Measurements from ENCODE around the gene SOX18. TPM values are rescaled to one million over a fixed set of nuclear protein-coding genes. Genes with fewer than 3 reads are reported as not detected.

Gene SOX18
- total and polyA plus RNA-seq, 7 donors = 0.69 to 11.9 (median 3.0) TPM

GRCh38 chr20:64093013-64093503 is 43.6 kb upstream of the SOX18 start:
- H3K4me3 ChIP-seq = no peak overlapping the region
- H3K9me3 ChIP-seq = no peaks in the 10 kb centered on the region
- intact Hi-C loops (cut with DNase I) = no loop called here
- no peak overlapping the region for H3K27ac ChIP-seq
- no peak for DNase-seq
- no peak for TF ChIP-seq EP300 (IDR thresholded peaks at IDR 0.05)
- no peak for TF ChIP-seq POLR2AphosphoS5 (IDR thresholded peaks at IDR 0.05)
- TF ChIP-seq, protein P1, sequence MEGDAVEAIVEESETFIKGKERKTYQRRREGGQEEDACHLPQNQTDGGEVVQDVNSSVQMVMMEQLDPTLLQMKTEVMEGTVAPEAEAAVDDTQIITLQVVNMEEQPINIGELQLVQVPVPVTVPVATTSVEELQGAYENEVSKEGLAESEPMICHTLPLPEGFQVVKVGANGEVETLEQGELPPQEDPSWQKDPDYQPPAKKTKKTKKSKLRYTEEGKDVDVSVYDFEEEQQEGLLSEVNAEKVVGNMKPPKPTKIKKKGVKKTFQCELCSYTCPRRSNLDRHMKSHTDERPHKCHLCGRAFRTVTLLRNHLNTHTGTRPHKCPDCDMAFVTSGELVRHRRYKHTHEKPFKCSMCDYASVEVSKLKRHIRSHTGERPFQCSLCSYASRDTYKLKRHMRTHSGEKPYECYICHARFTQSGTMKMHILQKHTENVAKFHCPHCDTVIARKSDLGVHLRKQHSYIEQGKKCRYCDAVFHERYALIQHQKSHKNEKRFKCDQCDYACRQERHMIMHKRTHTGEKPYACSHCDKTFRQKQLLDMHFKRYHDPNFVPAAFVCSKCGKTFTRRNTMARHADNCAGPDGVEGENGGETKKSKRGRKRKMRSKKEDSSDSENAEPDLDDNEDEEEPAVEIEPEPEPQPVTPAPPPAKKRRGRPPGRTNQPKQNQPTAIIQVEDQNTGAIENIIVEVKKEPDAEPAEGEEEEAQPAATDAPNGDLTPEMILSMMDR (IDR thresholded peaks at IDR 0.05) = no peak
- TF ChIP-seq POLR2A (IDR thresholded peaks at IDR 0.05) = no peak
- no peaks in the 10 kb centered on the region for H3K4me1 ChIP-seq
- peaks cover 0 to 21% (median 18%) of the 10 kb centered on the region in 3 donors for H3K27me3 ChIP-seq
- 30 to 64% methylated on average over 9 of the region's 9 CpGs for WGBS, 2 donors
- H3K36me3 ChIP-seq = no peaks in the 10 kb centered on the region

DNA sequence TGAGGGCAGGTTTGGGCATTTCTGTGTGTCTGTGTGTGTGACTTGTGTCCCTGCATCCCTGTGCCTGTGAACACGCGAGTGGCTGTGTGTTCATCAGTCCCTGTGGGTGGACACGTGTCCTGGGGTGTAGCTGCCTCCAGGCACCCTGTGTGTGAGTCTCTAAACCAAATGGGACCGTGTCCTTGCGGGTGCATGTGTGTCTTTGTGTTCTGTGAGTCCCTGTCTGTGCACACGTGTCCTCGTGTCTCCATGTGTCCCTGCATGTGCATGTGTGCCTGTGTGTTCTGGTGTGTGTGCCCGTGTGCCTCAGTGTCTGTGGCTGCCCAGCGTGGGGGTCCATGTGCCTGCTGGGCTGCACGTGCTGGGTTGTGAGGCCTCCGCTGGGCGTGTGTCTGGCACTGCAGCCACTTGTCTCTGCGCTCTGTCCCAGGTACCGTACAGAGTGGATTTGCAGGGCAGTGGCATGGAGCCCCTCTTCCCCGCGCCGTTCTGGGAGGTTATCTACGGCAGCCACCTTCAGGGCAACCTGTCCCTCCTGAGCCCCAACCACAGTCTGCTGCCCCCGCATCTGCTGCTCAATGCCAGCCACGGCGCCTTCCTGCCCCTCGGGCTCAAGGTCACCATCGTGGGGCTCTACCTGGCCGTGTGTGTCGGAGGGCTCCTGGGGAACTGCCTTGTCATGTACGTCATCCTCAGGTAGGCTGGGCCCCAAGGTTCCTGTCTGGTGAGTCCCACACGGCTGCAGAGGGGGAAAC is 43.0 kb upstream of the SOX18 start:
- WGBS, 2 donors = 21 to 63% methylated on average over 27 of the region's 27 CpGs
- H3K4me1 ChIP-seq = no peaks in the 10 kb centered on the region
- peaks cover 0 to 18% (median 15%) of the 10 kb centered on the region in 3 donors for H3K27me3 ChIP-seq
- H3K4me3 ChIP-seq = no peak overlapping the region
- no peaks in the 10 kb centered on the region for H3K36me3 ChIP-seq
- no peaks in the 10 kb centered on the region for H3K9me3 ChIP-seq
- no peak overlapping the region for H3K27ac ChIP-seq
- TF ChIP-seq, protein P1 (IDR thresholded peaks at IDR 0.05) = no peak
- TF ChIP-seq POLR2AphosphoS5 (IDR thresholded peaks at IDR 0.05) (no peak), POLR2A (IDR thresholded peaks at IDR 0.05) (no peak), EP300 (IDR thresholded peaks at IDR 0.05) (no peak)
- intact Hi-C loops (cut with DNase I) = no loop called here
- DNase-seq = no peak

- no peak for DNase-seq
- intact Hi-C loops (cut with DNase I) = no loop called here
- Histone ChIP-seq H3K4me1 (no peaks in the 10 kb centered on the region), H3K27ac (no peak overlapping the region), H3K36me3 (no peaks in the 10 kb centered on the region), H3K4me3 (no peak overlapping the region), H3K9me3 (no peaks in the 10 kb centered on the region), H3K27me3 (peaks cover 0 to 18% (median 15%) of the 10 kb centered on the region in 3 donors)
- WGBS, 2 donors = 11 to 39% methylated on average over 16 of the region's 16 CpGs
- no peak for TF ChIP-seq POLR2AphosphoS5 (IDR thresholded peaks at IDR 0.05)
- TF ChIP-seq, protein P1 (IDR thresholded peaks at IDR 0.05) = no peak
These were observed 42.3 kb upstream of the SOX18 start for GRCh38 chr20:64091770-64092169.

DNA sequence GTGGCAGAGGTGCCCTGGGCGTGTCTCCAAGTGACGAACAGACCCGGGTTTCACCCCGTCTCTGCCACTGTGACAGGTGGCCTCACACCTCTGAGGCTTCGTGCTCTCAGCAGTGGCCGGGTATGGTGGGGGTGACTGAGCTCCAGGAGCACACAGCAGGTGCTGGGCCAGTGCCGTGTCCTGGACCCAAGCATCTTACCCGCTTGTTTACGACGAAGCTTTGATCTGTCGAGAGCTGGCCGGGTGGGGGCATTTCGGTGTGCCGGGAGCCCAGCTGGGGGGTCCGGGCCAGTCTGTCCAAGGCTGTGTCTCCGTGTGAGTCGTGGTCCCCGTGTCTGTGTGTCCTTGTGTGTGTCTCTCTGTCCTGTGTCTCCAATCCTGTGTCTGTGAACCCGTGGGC is 41.9 kb upstream of the SOX18 start:
- WGBS, 2 donors = 57 to 76% methylated on average over 19 of the region's 19 CpGs
- no peak for TF ChIP-seq EP300 (IDR thresholded peaks at IDR 0.05)
- no peak for TF ChIP-seq POLR2AphosphoS5 (IDR thresholded peaks at IDR 0.05)
- TF ChIP-seq POLR2A (IDR thresholded peaks at IDR 0.05) = no peak
- TF ChIP-seq, protein P1 (IDR thresholded peaks at IDR 0.05) = no peak
- no peaks in the 10 kb centered on the region for H3K9me3 ChIP-seq
- no peak overlapping the region for H3K27ac ChIP-seq
- intact Hi-C loops (cut with DNase I) = no loop called here
- peaks cover 0 to 17% (median 12%) of the 10 kb centered on the region in 3 donors for H3K27me3 ChIP-seq
- no peak overlapping the region for H3K4me3 ChIP-seq
- no peaks in the 10 kb centered on the region for H3K4me1 ChIP-seq
- no peak for DNase-seq
- H3K36me3 ChIP-seq = no peaks in the 10 kb centered on the region

All from sigmoid colon (tissue), 7 donors.